ENCODE results near the gene MAPK8IP2.
"Not testable (repeated sequence)": the region's sequence is repeated elsewhere in the genome, so short reads cannot be mapped to it uniquely, and the experiment has no call there.

Gene MAPK8IP2

DNA sequence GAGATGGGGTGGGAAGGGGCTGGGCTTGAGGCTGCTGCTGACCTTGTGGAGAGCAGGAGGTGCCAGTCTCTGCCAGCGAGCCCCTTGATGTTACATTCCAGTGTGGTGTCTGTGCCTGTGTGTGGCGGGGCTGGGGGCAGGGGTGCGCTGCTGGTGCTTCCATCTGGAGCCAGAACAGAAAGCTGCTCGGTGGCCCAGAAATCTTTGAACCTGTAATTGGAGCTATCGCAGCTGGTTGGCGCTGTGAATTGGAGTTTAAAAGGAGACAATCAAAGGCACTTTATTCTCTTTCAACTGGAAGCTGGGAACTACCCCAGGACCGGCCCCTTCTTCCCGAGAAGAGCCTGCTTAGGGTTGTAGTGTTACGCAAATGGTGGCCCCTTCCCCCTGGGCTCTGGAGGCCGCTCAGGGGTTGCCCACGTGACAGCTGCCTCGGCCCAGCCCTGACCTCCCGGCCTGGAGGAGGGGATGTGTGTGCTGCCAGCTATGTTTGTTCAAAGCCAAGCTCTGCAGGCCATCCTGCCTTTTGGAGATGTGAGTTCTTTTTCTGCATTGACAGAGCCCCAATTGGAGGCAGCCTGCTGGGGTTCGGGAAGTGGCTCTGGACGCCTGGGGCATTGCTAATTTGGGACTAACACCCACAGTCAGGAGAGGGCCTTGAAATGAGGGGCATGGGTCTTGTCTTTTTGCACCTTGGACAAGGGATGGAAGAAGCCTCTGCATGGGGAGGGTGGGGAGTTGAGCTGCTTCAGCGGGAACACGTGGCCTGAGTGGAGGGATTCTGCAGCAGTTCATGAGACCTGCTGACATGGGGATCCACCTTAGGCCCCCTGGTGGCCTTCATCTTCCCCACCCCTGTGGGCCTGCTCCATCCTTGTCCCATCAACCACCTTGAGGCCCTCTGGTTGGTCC, 41.4 kb downstream of the MAPK8IP2 start:
- no peak for DNase-seq

DNA sequence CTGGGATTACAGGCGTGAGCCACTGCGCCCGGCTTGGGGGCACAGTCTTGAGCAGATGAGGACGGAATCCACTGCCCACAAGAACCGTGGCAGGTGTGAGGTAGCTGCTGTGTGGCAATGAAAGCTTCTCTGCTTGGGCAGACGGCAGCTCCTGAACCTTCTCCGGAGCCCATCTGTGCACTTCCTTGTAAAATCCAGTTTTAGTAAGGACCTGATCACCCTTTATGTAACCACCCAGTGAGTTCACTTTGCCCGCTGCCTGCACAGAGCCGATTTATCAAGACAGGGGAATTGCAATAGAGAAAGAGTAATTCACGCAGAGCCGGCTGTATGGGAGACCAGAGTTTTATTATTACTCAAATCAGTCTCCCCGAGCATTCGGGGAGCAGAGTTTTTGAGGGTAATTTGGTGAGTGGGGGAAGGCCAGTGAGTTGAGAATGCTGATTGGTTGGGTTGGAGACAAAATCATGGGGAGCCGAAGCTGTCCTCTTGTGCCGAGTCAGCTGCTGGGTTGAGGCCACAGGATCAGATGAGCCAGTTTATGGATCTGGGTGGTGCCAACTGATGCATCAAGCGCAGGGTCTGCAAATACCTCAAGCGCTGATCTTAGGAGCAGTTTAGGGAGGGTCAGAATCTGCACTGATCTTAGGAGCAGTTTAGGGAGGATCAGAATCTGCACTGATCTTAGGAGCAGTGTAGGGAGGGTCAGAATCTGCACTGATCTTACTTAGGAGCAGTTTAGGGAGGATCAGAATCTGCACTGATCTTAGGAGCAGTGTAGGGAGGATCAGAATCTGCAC, 42.6 kb downstream of the MAPK8IP2 start:
- not testable (repeated sequence) for DNase-seq

- DNase-seq, result not testable (repeated sequence)
Observed at GRCh38 chr22:50643821-50644101, 43.2 kb downstream of the MAPK8IP2 start.

DNA sequence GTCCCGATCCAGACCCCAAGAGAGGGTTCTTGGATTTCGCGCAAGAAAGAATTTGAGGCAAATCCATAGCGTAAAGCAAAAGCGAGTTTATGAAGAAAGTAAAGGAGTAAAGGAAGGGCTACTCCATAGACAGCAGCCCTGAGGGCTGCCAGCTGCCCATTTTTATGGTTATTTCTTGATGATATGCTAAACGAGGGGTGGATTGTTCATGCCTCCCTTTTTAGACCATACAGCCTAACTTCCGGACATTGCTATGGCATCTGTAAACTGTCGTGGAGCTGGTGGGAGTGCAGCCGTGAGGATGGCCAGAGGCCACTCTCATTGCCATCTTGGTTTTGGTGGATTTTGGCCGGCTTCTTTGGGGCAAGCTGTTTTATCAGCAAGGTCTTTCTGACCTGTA, 52.7 kb downstream of the MAPK8IP2 start:
- no peak for DNase-seq

- DNase-seq, result not testable (repeated sequence)
Observed at GRCh38 chr22:50654664-50655063, 54.1 kb downstream of the MAPK8IP2 start.

DNA sequence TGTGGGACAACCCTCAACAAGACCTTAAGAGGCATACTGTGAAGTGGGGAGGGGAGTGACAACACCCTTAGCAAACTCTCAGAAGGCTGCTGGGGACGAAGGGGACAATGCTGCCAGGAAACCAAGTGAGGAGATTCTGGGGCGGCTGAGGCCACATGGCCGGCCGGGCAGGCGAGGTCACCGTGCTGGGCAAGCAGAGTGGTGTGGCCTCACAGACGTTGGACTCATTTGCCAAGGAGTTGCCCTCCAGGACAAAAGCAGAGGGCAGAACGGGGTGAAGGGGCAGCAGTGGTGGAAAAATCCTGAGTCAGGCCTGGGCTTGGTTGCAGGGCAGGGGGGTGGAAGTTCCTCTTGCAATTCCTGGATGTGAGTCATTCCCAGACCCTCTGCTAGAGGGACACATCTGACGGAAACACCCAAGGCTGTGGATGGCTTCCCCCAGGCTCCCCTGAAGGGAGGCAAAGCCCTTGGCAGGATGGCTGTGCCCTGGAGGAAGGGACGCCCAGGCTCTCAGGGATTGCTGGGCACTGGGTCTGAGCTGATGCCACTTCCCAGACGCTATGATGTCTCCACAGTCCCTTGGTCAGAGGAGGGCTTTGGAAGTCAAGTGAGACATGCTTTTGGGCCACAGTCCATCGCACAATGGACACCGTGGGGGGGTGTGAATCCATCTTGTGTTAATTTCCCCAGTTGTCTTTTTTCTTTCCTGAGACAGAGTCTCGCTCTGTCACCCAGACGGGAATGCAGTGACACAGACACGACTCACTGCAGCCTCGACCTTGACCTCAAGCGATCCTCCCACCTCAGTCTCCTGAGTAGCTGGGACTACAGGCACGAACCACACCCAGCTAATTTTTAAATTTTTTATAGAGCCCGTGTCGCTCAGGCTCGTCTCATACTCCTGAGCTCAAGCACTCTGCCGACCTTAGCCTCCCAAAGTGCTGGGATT, 55.8 kb downstream of the MAPK8IP2 start:
- no peak for DNase-seq

GRCh38 chr22:50657925-50658324, 57.3 kb downstream of the MAPK8IP2 start:
- DNase-seq, result no peak

- DNase-seq, result not testable (repeated sequence)
Observed at GRCh38 chr22:50659711-50660110, 59.1 kb downstream of the MAPK8IP2 start.

DNA sequence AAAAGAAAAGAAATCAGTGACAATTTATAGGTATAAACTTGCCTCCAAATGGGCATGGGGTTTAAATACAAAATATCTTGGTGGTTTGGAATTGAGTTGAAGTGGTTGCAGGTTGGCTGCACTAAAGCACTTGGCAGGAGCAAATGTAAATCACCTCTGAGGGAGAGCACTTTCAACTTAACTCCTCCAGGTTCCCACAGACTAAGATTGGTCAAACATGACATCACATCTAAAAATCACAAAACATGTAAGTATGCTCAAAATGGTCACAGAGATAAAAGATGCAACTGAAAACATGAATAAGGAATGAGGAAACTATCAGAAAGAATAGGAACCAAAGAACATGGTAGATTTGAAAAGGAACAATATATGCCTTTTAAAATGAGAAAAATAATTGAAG, 59.7 kb downstream of the MAPK8IP2 start:
- no peak for DNase-seq

Data from NCI-H2171 (cell line).